Neuronal stem cell (in vitro differentiated cells): ENCODE results near the gene WRAP73.
"Not testable (repeated sequence)": the region's sequence is repeated elsewhere in the genome, so short reads cannot be mapped to it uniquely, and the experiment has no call there.

Source experiments
- DNase-seq: peaks from one replicate; pipeline ENCODE4 v3.0.0-alpha.2; 2013; ENCODE audit warnings: low spot score
- H2AFZ ChIP-seq: one replicate; pipeline ENCODE4 v1.6.1; 2013; ENCODE audit warnings: mild to moderate bottlenecking, low read length, inconsistent platforms
- H2AK5ac ChIP-seq: 2 replicates; pipeline ENCODE4 v1.6.1; 2013; ENCODE audit warnings: low read depth, mild to moderate bottlenecking, inconsistent platforms, low read length, moderate library complexity, mixed read lengths
- H2BK120ac ChIP-seq: 2 replicates; pipeline ENCODE4 v1.6.1; 2013; ENCODE audit warnings: low read depth, mild to moderate bottlenecking, inconsistent platforms, low read length, moderate library complexity, mixed read lengths
- H2BK12ac ChIP-seq: one replicate; pipeline ENCODE4 v1.6.1; 2013; ENCODE audit warnings: low read length, inconsistent platforms
- H2BK15ac ChIP-seq: 2 replicates; pipeline ENCODE4 v1.6.1; 2013; ENCODE audit warnings: mild to moderate bottlenecking, low read length, inconsistent platforms, mixed read lengths
- H2BK5ac ChIP-seq: one replicate; pipeline ENCODE4 v1.6.1; 2013; ENCODE audit warnings: inconsistent platforms, mild to moderate bottlenecking, low read length, moderate library complexity
- H3K14ac ChIP-seq: one replicate; pipeline ENCODE4 v1.6.1; 2013; ENCODE audit warnings: low read length, inconsistent platforms
- H3K18ac ChIP-seq: 2 replicates; pipeline ENCODE4 v1.6.1; 2013; ENCODE audit warnings: low read length, inconsistent platforms
- H3K23ac ChIP-seq: 2 replicates; pipeline ENCODE4 v1.6.1; 2013; ENCODE audit warnings: low read depth, mild to moderate bottlenecking, mixed read lengths, low read length, inconsistent platforms; ENCODE audit not compliant: poor library complexity
- H3K27ac ChIP-seq: replicated peaks from 3 replicates; pipeline ENCODE4 v1.5.1; 2013; ENCODE audit warnings: low read length, inconsistent platforms
- H3K27me3 ChIP-seq, 3 experiments: 2 replicates each; pipeline ENCODE4 v1.6.1; 2013; ENCODE audit warnings: low read length in 3 of 3, mild to moderate bottlenecking in 2 of 3, inconsistent platforms in 1 of 3, low read depth in 1 of 3, mixed read lengths in 1 of 3, moderate library complexity in 1 of 3; ENCODE audit not compliant: control insufficient read depth in 3 of 3, insufficient read depth in 3 of 3
- H3K36me3 ChIP-seq, 2 donors: replicated peaks in 1 of 2; 2 replicates each; pipeline ENCODE4 v1.6.1; 2013; ENCODE audit warnings: low read length in 2 of 2; ENCODE audit not compliant: control insufficient read depth in 2 of 2, insufficient read depth in 2 of 2
- H3K4ac ChIP-seq: 2 replicates; pipeline ENCODE4 v1.6.1; 2013; ENCODE audit warnings: inconsistent platforms, mild to moderate bottlenecking, low read length, moderate library complexity
- H3K4me1 ChIP-seq, 2 donors: 1 replicate in 1 of 2; 2 replicates in 1 of 2; pipeline ENCODE4 v1.6.1; 2013; ENCODE audit warnings: low read length in 2 of 2, low read depth in 1 of 2; ENCODE audit not compliant: control insufficient read depth in 2 of 2, insufficient read depth in 1 of 2
- H3K4me2 ChIP-seq: one replicate; pipeline ENCODE4 v1.6.1; 2013; ENCODE audit warnings: mild to moderate bottlenecking, low read length, inconsistent platforms; ENCODE audit not compliant: insufficient read depth, poor library complexity, severe bottlenecking
- H3K4me3 ChIP-seq, 2 donors: 2 replicates each; pipeline ENCODE4 v1.5.1; 2013; ENCODE audit warnings: low read length in 2 of 2, mild to moderate bottlenecking in 2 of 2, inconsistent platforms in 1 of 2, moderate library complexity in 1 of 2
- H3K79me1 ChIP-seq: one replicate; pipeline ENCODE4 v1.6.1; 2013; ENCODE audit warnings: low read depth, mild to moderate bottlenecking, inconsistent platforms, low read length, moderate library complexity
- H3K9ac ChIP-seq: one replicate; pipeline ENCODE4 v1.6.1; 2013; ENCODE audit warnings: mild to moderate bottlenecking, low read depth, low read length, inconsistent platforms; ENCODE audit not compliant: poor library complexity
- H3K9me3 ChIP-seq, 2 donors: replicated peaks in 1 of 2; 2 replicates each; pipeline versions ENCODE3 to v1.6.1; 2013; ENCODE audit warnings: low read length in 2 of 2, mild to moderate bottlenecking in 2 of 2, inconsistent platforms in 1 of 2, low read depth in 1 of 2, mixed read lengths in 1 of 2, moderate library complexity in 1 of 2; ENCODE audit not compliant: control insufficient read depth in 2 of 2, insufficient read depth in 1 of 2
- H4K8ac ChIP-seq: one replicate; pipeline ENCODE4 v1.6.1; 2013; ENCODE audit warnings: low read depth, mild to moderate bottlenecking, inconsistent platforms, low read length, moderate library complexity
- H4K91ac ChIP-seq: one replicate; pipeline ENCODE4 v1.6.1; 2013; ENCODE audit warnings: low read length, low read depth, mild to moderate bottlenecking, inconsistent platforms; ENCODE audit not compliant: poor library complexity
- WGBS, 2 donors: extraction: QIAGEN DNeasy Blood & Tissue Kit; methylation state at CpG; one replicate each; pipeline ENCODE4 v1.1.7; 2013; ENCODE audit warnings: missing lambda C conversion rate in 2 of 2, mixed read lengths in 1 of 2; ENCODE audit not compliant: insufficient read length in 2 of 2, insufficient replicate concordance in 1 of 2; ENCODE audit errors: extremely low coverage in 2 of 2; 5-methylcytosine and 5-hydroxymethylcytosine counted together

Gene WRAP73

GRCh38 chr1:3584915-3585314 lies 65.0 kb downstream of the WRAP73 start:
- Histone ChIP-seq H2BK120ac (no peak overlapping the region), H3K4me1 (peaks cover 4 to 6% of the 10 kb centered on the region in 2 donors), H2BK12ac (no peak overlapping the region), H2BK15ac (no peak overlapping the region), H2AFZ (no peak overlapping the region), H3K4ac (no peak overlapping the region), H4K8ac (no peak overlapping the region), H3K9me3 (peaks cover 0 to 5% of the 10 kb centered on the region in 2 donors), H3K27ac (no peak overlapping the region), H3K4me3 (no peak overlapping the region), H4K91ac (no peak overlapping the region), H3K18ac (no peak overlapping the region), H2BK5ac (no peak overlapping the region), H3K23ac (no peak overlapping the region), H3K79me1 (peaks cover 11% of the 10 kb centered on the region), H3K14ac (no peak overlapping the region), H3K4me2 (no peak overlapping the region), H2AK5ac (no peak overlapping the region), H3K27me3 (no peaks in the 10 kb centered on the region), H3K36me3 (peaks cover 0 to 8% of the 10 kb centered on the region in 2 donors), H3K9ac (no peak overlapping the region)
- no peak for DNase-seq
- WGBS, 2 donors, result no CpG with 5 or more reads among the region's 7 CpGs

DNA sequence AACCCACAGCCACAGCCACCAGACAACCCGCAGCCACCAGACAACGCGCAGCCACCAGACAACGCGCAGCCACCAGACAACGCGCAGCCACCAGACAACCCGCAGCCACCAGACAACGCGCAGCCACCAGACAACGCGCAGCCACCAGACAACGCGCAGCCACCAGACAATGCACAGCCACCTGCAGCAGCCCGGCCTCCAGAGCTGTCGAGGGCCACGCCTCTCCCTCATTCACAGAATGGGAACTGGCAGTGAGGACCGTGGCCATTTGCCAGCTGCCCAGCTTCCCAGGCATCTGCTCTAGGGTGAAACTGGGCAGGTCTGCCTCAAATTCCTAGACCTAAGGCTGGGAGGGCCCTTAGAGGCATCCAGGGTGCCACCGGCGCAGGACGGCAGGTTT lies 66.2 kb downstream of the WRAP73 start:
- not testable (repeated sequence) for H4K8ac ChIP-seq, H3K4me2 ChIP-seq, H2BK12ac ChIP-seq, H2BK120ac ChIP-seq, H3K23ac ChIP-seq, H3K36me3 ChIP-seq, H2BK5ac ChIP-seq, H3K9me3 ChIP-seq, H3K9ac ChIP-seq, H3K27ac ChIP-seq, H3K27me3 ChIP-seq, H2AFZ ChIP-seq, DNase-seq, H2BK15ac ChIP-seq, H2AK5ac ChIP-seq, H3K14ac ChIP-seq, H4K91ac ChIP-seq, H3K4ac ChIP-seq, H3K4me1 ChIP-seq
- H3K4me3 ChIP-seq, result peak overlapping the region in 1 of 2 donors; percentile 6
- peaks cover 11% of the 10 kb centered on the region for H3K79me1 ChIP-seq
- WGBS, 2 donors, result no CpG with 5 or more reads among the region's 21 CpGs
- H3K18ac ChIP-seq, result peak overlapping the region; percentile 24

GRCh38 chr1:3581296-3582036 lies 68.4 kb downstream of the WRAP73 start:
- Histone ChIP-seq H2BK5ac (no peak overlapping the region), H2BK15ac (no peak overlapping the region), H4K91ac (no peak overlapping the region), H3K27me3 (no peaks in the 10 kb centered on the region), H3K14ac (peak overlapping the region; percentile 4), H3K18ac (peak overlapping the region; percentile 13), H3K4me3 (no peak overlapping the region), H3K27ac (no peak overlapping the region), H2BK120ac (no peak overlapping the region), H3K23ac (no peak overlapping the region), H3K9ac (no peak overlapping the region), H2AK5ac (no peak overlapping the region), H2AFZ (no peak overlapping the region), H2BK12ac (no peak overlapping the region), H3K4me2 (no peak overlapping the region), H3K79me1 (peaks cover 16% of the 10 kb centered on the region), H3K9me3 (peaks cover 0 to 5% of the 10 kb centered on the region in 2 donors), H4K8ac (no peak overlapping the region), H3K4me1 (peaks cover 0 to 6% of the 10 kb centered on the region in 2 donors), H3K4ac (no peak overlapping the region), H3K36me3 (peaks cover 0 to 8% of the 10 kb centered on the region in 2 donors)
- WGBS, 2 donors, result no CpG with 5 or more reads among the region's 16 CpGs
- no peak for DNase-seq
